Measurements from ENCODE around the gene ZSWIM8.

The ZSWIM8 gene

GRCh38 chr10:73765066-73765465 lies 20.3 kb upstream of the ZSWIM8 start:
- H3K27me3 Mint-ChIP-seq: no peaks in the 10 kb centered on the region
- peaks cover 88% of the 10 kb centered on the region for H3K36me3 Mint-ChIP-seq (ENCODE audit: low read depth)
- H3K4me3 Mint-ChIP-seq: no peak overlapping the region
- H3K4me1 Mint-ChIP-seq (ENCODE audit: low read depth): peaks cover 28% of the 10 kb centered on the region
- no peaks in the 10 kb centered on the region for H3K9me3 Mint-ChIP-seq
- peak overlapping the region; percentile 58 for H3K27ac Mint-ChIP-seq

GRCh38 chr10:73768881-73769280 lies 16.5 kb upstream of the ZSWIM8 start:
- H3K27ac Mint-ChIP-seq: no peak overlapping the region
- no peaks in the 10 kb centered on the region for H3K9me3 Mint-ChIP-seq
- H3K4me1 Mint-ChIP-seq (ENCODE audit: low read depth): peaks cover 22% of the 10 kb centered on the region
- H3K4me3 Mint-ChIP-seq: no peak overlapping the region
- no peaks in the 10 kb centered on the region for H3K27me3 Mint-ChIP-seq
- H3K36me3 Mint-ChIP-seq (ENCODE audit: low read depth): peaks cover 78% of the 10 kb centered on the region

GRCh38 chr10:73769396-73769795 lies 16.0 kb upstream of the ZSWIM8 start:
- H3K27me3 Mint-ChIP-seq: no peaks in the 10 kb centered on the region
- H3K36me3 Mint-ChIP-seq (ENCODE audit: low read depth): peaks cover 79% of the 10 kb centered on the region
- no peak overlapping the region for H3K27ac Mint-ChIP-seq
- H3K4me1 Mint-ChIP-seq (ENCODE audit: low read depth): peaks cover 25% of the 10 kb centered on the region
- no peak overlapping the region for H3K4me3 Mint-ChIP-seq
- H3K9me3 Mint-ChIP-seq: no peaks in the 10 kb centered on the region

- H3K4me1 Mint-ChIP-seq (ENCODE audit: low read depth): peaks cover 43% of the 10 kb centered on the region
- H3K9me3 Mint-ChIP-seq: no peaks in the 10 kb centered on the region
- peaks cover 75% of the 10 kb centered on the region for H3K36me3 Mint-ChIP-seq (ENCODE audit: low read depth)
- no peaks in the 10 kb centered on the region for H3K27me3 Mint-ChIP-seq
- peak overlapping the region; percentile 98 for H3K4me3 Mint-ChIP-seq
- H3K27ac Mint-ChIP-seq: peak overlapping the region; percentile 96
Measured at GRCh38 chr10:73771722-73772280, 13.6 kb upstream of the ZSWIM8 start.

- Mint-ChIP-seq H3K27ac (peak overlapping the region; percentile 96), H3K27me3 (no peaks in the 10 kb centered on the region), H3K9me3 (no peaks in the 10 kb centered on the region), H3K36me3 (ENCODE audit: low read depth) (peaks cover 79% of the 10 kb centered on the region), H3K4me3 (peak overlapping the region; percentile 98), H3K4me1 (ENCODE audit: low read depth) (peaks cover 50% of the 10 kb centered on the region)
Measured at GRCh38 chr10:73772281-73773151, 12.9 kb upstream of the ZSWIM8 start.

GRCh38 chr10:73773152-73773879 lies 12.1 kb upstream of the ZSWIM8 start:
- peak overlapping the region; percentile 98 for H3K4me3 Mint-ChIP-seq
- H3K4me1 Mint-ChIP-seq (ENCODE audit: low read depth): peaks cover 52% of the 10 kb centered on the region

GRCh38 chr10:73774637-73775036 lies 10.8 kb upstream of the ZSWIM8 start:
- peak overlapping the region; percentile 98 for H3K4me3 Mint-ChIP-seq
- H3K27ac Mint-ChIP-seq: peak overlapping the region; percentile 43
- peaks cover 62% of the 10 kb centered on the region for H3K36me3 Mint-ChIP-seq (ENCODE audit: low read depth)
- H3K4me1 Mint-ChIP-seq (ENCODE audit: low read depth): peaks cover 44% of the 10 kb centered on the region
- H3K27me3 Mint-ChIP-seq: no peaks in the 10 kb centered on the region
- no peaks in the 10 kb centered on the region for H3K9me3 Mint-ChIP-seq

More at GRCh38 chr10:73773152-73773879, 12.1 kb upstream of the ZSWIM8 start:
- H3K27me3 Mint-ChIP-seq: no peaks in the 10 kb centered on the region
- peaks cover 74% of the 10 kb centered on the region for H3K36me3 Mint-ChIP-seq (ENCODE audit: low read depth)
- no peaks in the 10 kb centered on the region for H3K9me3 Mint-ChIP-seq
- H3K27ac Mint-ChIP-seq: peak overlapping the region; percentile 96

GRCh38 chr10:73779018-73779417 lies 6.4 kb upstream of the ZSWIM8 start:
- Mint-ChIP-seq H3K27ac (no peak overlapping the region), H3K4me3 (no peak overlapping the region), H3K27me3 (no peaks in the 10 kb centered on the region), H3K9me3 (no peaks in the 10 kb centered on the region), H3K36me3 (ENCODE audit: low read depth) (peaks cover 45% of the 10 kb centered on the region), H3K4me1 (ENCODE audit: low read depth) (peaks cover 60% of the 10 kb centered on the region)

- H3K9me3 Mint-ChIP-seq: no peaks in the 10 kb centered on the region
- peak overlapping the region; percentile 93 for H3K4me3 Mint-ChIP-seq
- peaks cover 63% of the 10 kb centered on the region for H3K4me1 Mint-ChIP-seq (ENCODE audit: low read depth)
- peaks cover 40% of the 10 kb centered on the region for H3K36me3 Mint-ChIP-seq (ENCODE audit: low read depth)
- H3K27me3 Mint-ChIP-seq: no peaks in the 10 kb centered on the region
- H3K27ac Mint-ChIP-seq: peak overlapping the region; percentile 19
Measured at GRCh38 chr10:73779539-73780197, 5.7 kb upstream of the ZSWIM8 start.

- H3K9me3 Mint-ChIP-seq: no peaks in the 10 kb centered on the region
- peaks cover 63% of the 10 kb centered on the region for H3K4me1 Mint-ChIP-seq (ENCODE audit: low read depth)
- peak overlapping the region; percentile 64 for H3K27ac Mint-ChIP-seq
- H3K27me3 Mint-ChIP-seq: no peaks in the 10 kb centered on the region
- H3K4me3 Mint-ChIP-seq: peak overlapping the region; percentile 93
- peaks cover 33% of the 10 kb centered on the region for H3K36me3 Mint-ChIP-seq (ENCODE audit: low read depth)
Measured at GRCh38 chr10:73780301-73780700, 5.1 kb upstream of the ZSWIM8 start.

- Mint-ChIP-seq H3K27me3 (no peaks in the 10 kb centered on the region), H3K4me3 (peak overlapping the region; percentile 93), H3K27ac (peak overlapping the region; percentile 64), H3K36me3 (ENCODE audit: low read depth) (peaks cover 27% of the 10 kb centered on the region), H3K9me3 (no peaks in the 10 kb centered on the region), H3K4me1 (ENCODE audit: low read depth) (peaks cover 59% of the 10 kb centered on the region)
Measured at GRCh38 chr10:73780966-73781365, 4.4 kb upstream of the ZSWIM8 start.

GRCh38 chr10:73781548-73781878 lies 3.9 kb upstream of the ZSWIM8 start:
- Mint-ChIP-seq H3K4me3 (peak overlapping the region; percentile 93), H3K9me3 (no peaks in the 10 kb centered on the region), H3K36me3 (ENCODE audit: low read depth) (peaks cover 25% of the 10 kb centered on the region), H3K4me1 (ENCODE audit: low read depth) (peaks cover 63% of the 10 kb centered on the region), H3K27me3 (no peaks in the 10 kb centered on the region), H3K27ac (peak overlapping the region; percentile 93)

- peaks cover 64% of the 10 kb centered on the region for H3K4me1 Mint-ChIP-seq (ENCODE audit: low read depth)
- peak within 1 kb of the TSS; percentile 93 for H3K4me3 Mint-ChIP-seq
- H3K27me3 Mint-ChIP-seq: no peaks in the 10 kb centered on the region
- H3K9me3 Mint-ChIP-seq: no peaks in the 10 kb centered on the region
- H3K36me3 Mint-ChIP-seq (ENCODE audit: low read depth): peaks cover 21% of the 10 kb centered on the region
- H3K27ac Mint-ChIP-seq: peak within 1 kb of the TSS; percentile 93
Measured at GRCh38 chr10:73781879-73782748, 3.3 kb upstream of the ZSWIM8 start, which contains the start of gene CHCHD1. CHCHD1 (plus strand) TSS chr10:73782048; CDS start chr10:73782076, 28 bp downstream.

GRCh38 chr10:73782749-73783085 lies 2.7 kb upstream of the ZSWIM8 start:
- Mint-ChIP-seq H3K27ac (peak overlapping the region; percentile 93), H3K4me3 (peak overlapping the region; percentile 93), H3K4me1 (ENCODE audit: low read depth) (peaks cover 61% of the 10 kb centered on the region), H3K9me3 (no peaks in the 10 kb centered on the region), H3K27me3 (no peaks in the 10 kb centered on the region), H3K36me3 (ENCODE audit: low read depth) (peaks cover 17% of the 10 kb centered on the region)
